ENCODE data around the gene GPR39.
A peak's percentile ranks its signal among the peaks of the same experiment; 100 is the strongest.

The GPR39 gene

GRCh38 chr2:132671151-132671835 is 254.7 kb downstream of the GPR39 start:
- Histone ChIP-seq H3K27me3 (ENCODE audit: control insufficient read depth, insufficient read depth, low read length) (peaks cover 58% of the 10 kb centered on the region), H3K9me3 (ENCODE audit: control insufficient read depth, insufficient read depth, low read length) (no peaks in the 10 kb centered on the region), H3K4me3 (ENCODE audit: low read depth, low read length) (peak overlapping the region; percentile 73), H3K9ac (ENCODE audit: low read depth, low read length) (no peak overlapping the region), H3K36me3 (ENCODE audit: control insufficient read depth, insufficient read depth, low read length) (no peaks in the 10 kb centered on the region), H3K4me1 (ENCODE audit: control insufficient read depth, insufficient read depth, low read length) (no peaks in the 10 kb centered on the region)

DNA sequence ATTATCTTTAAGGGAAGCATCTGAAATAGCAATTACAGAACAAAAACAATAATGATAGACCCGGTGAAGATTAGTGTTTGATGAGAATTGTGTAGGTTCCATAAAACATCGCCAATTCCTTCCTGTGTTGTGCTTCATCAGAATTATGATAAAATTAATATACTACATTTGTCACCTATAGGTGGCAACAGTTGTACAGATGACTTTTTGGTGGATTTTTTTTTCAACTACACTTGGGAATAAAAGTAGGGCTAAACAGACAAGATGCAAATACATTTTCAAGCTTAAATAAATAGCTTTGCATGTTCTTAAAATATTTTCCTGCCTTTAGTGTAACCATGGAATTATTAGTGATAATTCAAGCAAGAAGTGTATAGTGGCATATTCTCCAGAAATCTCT is 260.4 kb downstream of the GPR39 start:
- H3K9me3 ChIP-seq (ENCODE audit: control insufficient read depth, insufficient read depth, low read length) = no peaks in the 10 kb centered on the region
- H3K27me3 ChIP-seq (ENCODE audit: control insufficient read depth, insufficient read depth, low read length) = peaks cover 18% of the 10 kb centered on the region
- no peaks in the 10 kb centered on the region for H3K4me1 ChIP-seq (ENCODE audit: control insufficient read depth, insufficient read depth, low read length)
- no peaks in the 10 kb centered on the region for H3K36me3 ChIP-seq (ENCODE audit: control insufficient read depth, insufficient read depth, low read length)
- no peak overlapping the region for H3K9ac ChIP-seq (ENCODE audit: low read depth, low read length)
- H3K4me3 ChIP-seq (ENCODE audit: low read depth, low read length) = no peak overlapping the region

- Histone ChIP-seq H3K9me3 (ENCODE audit: control insufficient read depth, insufficient read depth, low read length) (no peaks in the 10 kb centered on the region), H3K4me3 (ENCODE audit: low read depth, low read length) (no peak overlapping the region), H3K9ac (ENCODE audit: low read depth, low read length) (no peak overlapping the region), H3K4me1 (ENCODE audit: control insufficient read depth, insufficient read depth, low read length) (no peaks in the 10 kb centered on the region), H3K36me3 (ENCODE audit: control insufficient read depth, insufficient read depth, low read length) (no peaks in the 10 kb centered on the region), H3K27me3 (ENCODE audit: control insufficient read depth, insufficient read depth, low read length) (peaks cover 11% of the 10 kb centered on the region)
Measured at GRCh38 chr2:132677661-132678060, 261.1 kb downstream of the GPR39 start.

DNA sequence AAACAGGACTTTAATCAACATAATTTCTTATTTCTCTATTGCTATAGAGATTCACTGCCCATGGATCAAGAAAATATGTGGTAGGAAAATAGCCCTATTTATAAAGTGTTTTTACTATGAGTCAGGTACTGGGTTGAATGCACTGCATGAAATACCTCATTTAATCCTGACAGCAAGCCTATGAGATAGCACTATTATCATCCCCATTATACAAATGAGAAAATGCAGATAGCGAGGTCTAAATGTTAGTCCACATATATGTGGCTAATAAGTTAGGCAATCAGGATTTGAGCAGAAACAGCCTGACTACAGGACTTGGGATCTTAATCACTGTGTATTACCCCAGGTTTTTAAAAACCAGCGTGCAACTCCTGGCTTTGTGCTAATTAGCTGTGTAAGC is 261.9 kb downstream of the GPR39 start:
- Histone ChIP-seq H3K9me3 (ENCODE audit: control insufficient read depth, insufficient read depth, low read length) (no peaks in the 10 kb centered on the region), H3K36me3 (ENCODE audit: control insufficient read depth, insufficient read depth, low read length) (no peaks in the 10 kb centered on the region), H3K9ac (ENCODE audit: low read depth, low read length) (no peak overlapping the region), H3K4me3 (ENCODE audit: low read depth, low read length) (no peak overlapping the region), H3K27me3 (ENCODE audit: control insufficient read depth, insufficient read depth, low read length) (peaks cover 8% of the 10 kb centered on the region), H3K4me1 (ENCODE audit: control insufficient read depth, insufficient read depth, low read length) (no peaks in the 10 kb centered on the region)

DNA sequence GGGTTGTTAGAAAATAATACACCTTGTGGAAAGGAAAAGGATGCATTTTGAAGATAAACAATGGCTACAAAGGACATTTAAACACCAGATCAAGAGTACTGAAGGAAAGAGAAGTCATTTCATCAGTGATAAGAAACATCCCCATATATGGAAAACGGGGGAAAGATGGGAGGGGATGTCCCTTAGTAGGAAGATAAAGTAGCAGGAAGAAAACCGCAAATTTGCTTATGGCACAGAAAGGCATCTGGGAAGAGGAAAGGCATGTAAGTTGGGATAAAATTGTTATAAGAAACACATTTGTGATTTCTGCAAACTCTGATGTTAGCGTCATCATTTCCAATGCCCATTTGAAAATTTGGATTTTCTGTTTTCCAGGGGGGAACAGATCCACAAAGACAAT is 263.9 kb downstream of the GPR39 start:
- Histone ChIP-seq H3K4me1 (ENCODE audit: control insufficient read depth, insufficient read depth, low read length) (no peaks in the 10 kb centered on the region), H3K36me3 (ENCODE audit: control insufficient read depth, insufficient read depth, low read length) (no peaks in the 10 kb centered on the region), H3K4me3 (ENCODE audit: low read depth, low read length) (no peak overlapping the region), H3K27me3 (ENCODE audit: control insufficient read depth, insufficient read depth, low read length) (no peaks in the 10 kb centered on the region), H3K9ac (ENCODE audit: low read depth, low read length) (no peak overlapping the region), H3K9me3 (ENCODE audit: control insufficient read depth, insufficient read depth, low read length) (no peaks in the 10 kb centered on the region)

DNA sequence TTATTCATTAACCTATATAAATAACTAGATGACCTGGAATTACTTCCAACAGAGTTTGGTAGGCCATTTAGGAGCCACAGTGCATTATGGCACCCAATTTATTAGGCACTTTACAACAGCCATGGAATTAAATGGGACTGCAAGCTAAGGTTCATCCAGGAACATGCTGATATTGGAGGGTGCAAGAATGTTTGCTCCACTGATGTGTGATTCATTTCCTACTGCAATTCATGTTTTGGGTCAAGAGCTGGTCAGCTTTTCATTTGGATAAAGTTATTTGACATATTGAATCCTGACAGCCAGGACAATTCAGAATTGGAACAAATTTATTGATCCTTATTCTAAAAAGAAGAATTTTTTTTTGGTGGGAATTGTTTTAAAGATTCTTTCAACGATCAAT is 265.2 kb downstream of the GPR39 start:
- Histone ChIP-seq H3K36me3 (ENCODE audit: control insufficient read depth, insufficient read depth, low read length) (no peaks in the 10 kb centered on the region), H3K9ac (ENCODE audit: low read depth, low read length) (no peak overlapping the region), H3K27me3 (ENCODE audit: control insufficient read depth, insufficient read depth, low read length) (no peaks in the 10 kb centered on the region), H3K9me3 (ENCODE audit: control insufficient read depth, insufficient read depth, low read length) (no peaks in the 10 kb centered on the region), H3K4me1 (ENCODE audit: control insufficient read depth, insufficient read depth, low read length) (no peaks in the 10 kb centered on the region), H3K4me3 (ENCODE audit: low read depth, low read length) (no peak overlapping the region)

DNA sequence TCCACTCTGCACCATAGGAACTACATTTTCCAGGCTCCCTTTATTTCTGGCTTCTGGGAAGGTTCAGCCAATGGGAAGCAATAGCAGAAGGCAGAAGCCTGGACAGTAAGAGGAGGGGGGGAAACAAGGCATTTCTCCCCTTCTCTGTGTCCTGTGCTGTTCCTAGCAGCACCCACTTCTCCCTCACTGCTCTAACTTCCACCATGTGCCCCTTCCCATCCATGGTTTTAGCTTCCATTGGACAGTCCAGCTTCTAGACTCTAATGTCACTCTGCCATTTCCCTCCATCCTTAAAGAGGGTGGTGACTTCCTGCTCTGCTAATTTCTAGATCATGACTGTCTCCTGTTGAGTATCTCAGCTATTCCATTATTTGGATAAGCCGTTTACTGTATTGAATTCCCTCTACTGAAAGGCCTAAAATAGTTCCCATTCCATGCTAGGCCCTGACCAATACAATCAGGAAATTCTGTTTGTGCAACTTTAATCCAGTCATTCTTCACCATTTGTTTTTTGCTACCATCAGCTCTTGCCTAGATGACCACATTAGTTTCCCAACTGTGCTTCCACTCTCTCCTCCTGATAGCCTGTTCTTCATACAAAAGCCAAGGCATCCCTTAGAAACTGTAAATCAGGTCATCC is 274.2 kb downstream of the GPR39 start:
- Histone ChIP-seq H3K4me3 (ENCODE audit: low read depth, low read length) (no peak overlapping the region), H3K27me3 (ENCODE audit: control insufficient read depth, insufficient read depth, low read length) (no peaks in the 10 kb centered on the region), H3K9ac (ENCODE audit: low read depth, low read length) (no peak overlapping the region), H3K9me3 (ENCODE audit: control insufficient read depth, insufficient read depth, low read length) (no peaks in the 10 kb centered on the region), H3K4me1 (ENCODE audit: control insufficient read depth, insufficient read depth, low read length) (peaks cover 6% of the 10 kb centered on the region), H3K36me3 (ENCODE audit: control insufficient read depth, insufficient read depth, low read length) (no peaks in the 10 kb centered on the region)

DNA sequence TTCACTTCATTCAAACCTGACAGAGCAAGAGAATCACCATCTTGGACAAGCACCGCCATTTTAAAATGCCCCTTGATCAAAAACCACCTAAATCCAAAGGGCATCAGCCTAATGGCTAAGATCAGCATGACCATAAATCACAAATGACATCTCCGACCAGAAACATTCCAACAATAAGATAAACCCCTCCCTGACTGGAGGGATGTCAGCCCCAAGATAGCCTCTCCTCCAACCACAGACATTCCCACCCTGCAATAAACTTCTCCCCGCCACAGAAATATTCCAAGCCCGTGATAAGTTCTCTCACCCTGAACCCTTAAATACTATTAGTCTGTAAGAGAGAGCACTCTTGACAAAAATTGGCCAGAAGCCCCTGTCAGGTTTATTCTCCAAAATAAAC is 275.0 kb downstream of the GPR39 start:
- Histone ChIP-seq H3K4me3 (ENCODE audit: low read depth, low read length) (no peak overlapping the region), H3K4me1 (ENCODE audit: control insufficient read depth, insufficient read depth, low read length) (peaks cover 6% of the 10 kb centered on the region), H3K36me3 (ENCODE audit: control insufficient read depth, insufficient read depth, low read length) (no peaks in the 10 kb centered on the region), H3K9me3 (ENCODE audit: control insufficient read depth, insufficient read depth, low read length) (no peaks in the 10 kb centered on the region), H3K27me3 (ENCODE audit: control insufficient read depth, insufficient read depth, low read length) (no peaks in the 10 kb centered on the region), H3K9ac (ENCODE audit: low read depth, low read length) (no peak overlapping the region)

- H3K9ac ChIP-seq (ENCODE audit: low read depth, low read length) = no peak overlapping the region
- H3K36me3 ChIP-seq (ENCODE audit: control insufficient read depth, insufficient read depth, low read length) = no peaks in the 10 kb centered on the region
- H3K9me3 ChIP-seq (ENCODE audit: control insufficient read depth, insufficient read depth, low read length) = no peaks in the 10 kb centered on the region
- peaks cover 6% of the 10 kb centered on the region for H3K4me1 ChIP-seq (ENCODE audit: control insufficient read depth, insufficient read depth, low read length)
- H3K4me3 ChIP-seq (ENCODE audit: low read depth, low read length) = no peak overlapping the region
- H3K27me3 ChIP-seq (ENCODE audit: control insufficient read depth, insufficient read depth, low read length) = no peaks in the 10 kb centered on the region
Measured at GRCh38 chr2:132692816-132693215, 276.2 kb downstream of the GPR39 start.
